HL-60/S4 treated with retinoic acid at 250 ng/mL for 4 days and 3 days (cell line): ENCODE measurements around the gene POFUT2.

Source experiments
- in situ Hi-C: fragments of 300-500 bp; cut with MboI; formaldehyde crosslinking; loops from 2 replicates; pipeline ENCODE4 v1.7.0; 2022; ENCODE audit warnings: low sequenced_read_pairs

The POFUT2 gene

DNA sequence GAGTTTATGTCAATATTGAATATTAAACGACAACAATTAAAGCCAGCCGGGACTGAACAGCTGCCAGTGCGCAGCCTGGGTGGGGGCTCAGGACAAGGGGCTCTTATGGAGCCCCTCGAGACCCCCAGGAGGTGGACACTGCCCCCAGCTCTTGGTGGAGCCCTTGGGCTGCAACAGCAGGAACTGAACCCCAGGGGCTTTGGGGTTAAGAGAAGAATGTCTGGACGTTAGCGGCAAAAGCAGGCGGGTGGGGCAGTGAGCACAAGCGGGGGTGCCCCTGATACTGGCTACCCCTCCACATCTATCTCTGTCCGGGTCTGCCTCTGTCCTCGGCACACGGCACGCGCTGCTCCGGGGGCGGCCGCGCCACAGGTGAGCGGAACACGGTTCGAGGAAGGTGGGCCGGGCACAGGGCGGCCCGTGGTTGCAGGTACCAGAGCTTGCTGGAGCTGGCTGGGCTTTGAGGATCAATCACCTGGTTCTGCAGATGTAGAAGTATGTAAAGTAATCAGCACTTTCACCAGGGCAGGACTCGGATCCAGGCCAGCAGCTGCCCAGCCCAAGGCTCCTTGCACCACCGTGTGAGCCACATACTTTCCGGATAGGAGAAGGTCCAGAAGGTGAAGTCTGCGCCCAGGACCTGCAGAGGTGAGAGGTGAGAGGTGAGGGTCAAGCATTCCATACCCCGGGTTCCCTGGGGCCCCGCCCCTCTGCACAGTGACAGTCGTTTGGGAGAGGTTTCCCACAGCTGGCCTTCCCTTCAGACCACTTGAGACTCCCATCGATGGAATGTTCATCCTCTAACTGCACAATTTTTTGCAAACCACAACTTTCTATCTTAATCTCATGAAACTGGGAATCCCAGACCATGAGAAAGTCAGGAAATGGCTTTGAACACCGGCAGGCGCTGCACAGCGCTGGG, 12.4 kb upstream of the POFUT2 start:
- in situ Hi-C loops = no loop called here

- in situ Hi-C loops = no loop called here
Observed at GRCh38 chr21:45299026-45299863, 11.6 kb upstream of the POFUT2 start.

DNA sequence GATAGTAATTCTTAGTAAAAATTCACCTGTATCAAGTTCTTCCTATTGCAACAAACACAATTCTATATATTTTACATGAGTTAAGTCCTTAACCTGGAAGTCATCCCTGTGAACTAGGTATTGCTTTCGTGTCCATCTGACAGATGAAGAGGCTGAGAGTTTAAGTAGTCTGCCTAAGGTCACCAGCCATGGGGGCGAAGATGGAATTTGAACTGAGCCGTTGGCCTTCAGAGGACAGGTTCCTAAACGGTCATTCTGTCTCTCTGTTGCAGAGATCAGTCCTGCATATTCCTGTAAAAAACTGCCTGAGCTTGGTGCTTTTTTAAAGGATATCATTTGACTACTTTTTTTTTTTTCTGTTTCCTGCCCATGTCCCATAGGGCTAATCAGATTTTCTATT, 10.2 kb upstream of the POFUT2 start:
- in situ Hi-C loops = no loop called here

- in situ Hi-C loops = no loop called here
Observed at GRCh38 chr21:45297329-45297728, 9.6 kb upstream of the POFUT2 start.

DNA sequence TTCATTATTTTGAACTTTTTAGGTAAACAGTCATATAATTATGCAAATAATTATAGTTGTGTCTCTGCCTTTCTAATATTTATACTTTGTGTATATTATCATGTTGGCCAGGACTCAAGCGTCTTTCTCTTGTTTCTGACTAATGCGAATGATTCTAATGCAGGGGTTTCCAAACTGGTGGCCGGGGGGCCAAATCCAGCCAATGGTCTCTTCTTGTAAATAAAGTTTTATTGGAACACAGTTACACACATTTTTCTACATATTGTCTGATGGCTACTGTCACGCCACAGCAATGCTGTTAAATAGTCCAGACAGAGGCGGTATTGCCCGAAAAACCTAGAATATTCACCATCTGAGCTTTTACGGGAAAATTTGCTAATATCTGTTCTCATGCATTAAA, 8.9 kb upstream of the POFUT2 start:
- in situ Hi-C loops = no loop called here

DNA sequence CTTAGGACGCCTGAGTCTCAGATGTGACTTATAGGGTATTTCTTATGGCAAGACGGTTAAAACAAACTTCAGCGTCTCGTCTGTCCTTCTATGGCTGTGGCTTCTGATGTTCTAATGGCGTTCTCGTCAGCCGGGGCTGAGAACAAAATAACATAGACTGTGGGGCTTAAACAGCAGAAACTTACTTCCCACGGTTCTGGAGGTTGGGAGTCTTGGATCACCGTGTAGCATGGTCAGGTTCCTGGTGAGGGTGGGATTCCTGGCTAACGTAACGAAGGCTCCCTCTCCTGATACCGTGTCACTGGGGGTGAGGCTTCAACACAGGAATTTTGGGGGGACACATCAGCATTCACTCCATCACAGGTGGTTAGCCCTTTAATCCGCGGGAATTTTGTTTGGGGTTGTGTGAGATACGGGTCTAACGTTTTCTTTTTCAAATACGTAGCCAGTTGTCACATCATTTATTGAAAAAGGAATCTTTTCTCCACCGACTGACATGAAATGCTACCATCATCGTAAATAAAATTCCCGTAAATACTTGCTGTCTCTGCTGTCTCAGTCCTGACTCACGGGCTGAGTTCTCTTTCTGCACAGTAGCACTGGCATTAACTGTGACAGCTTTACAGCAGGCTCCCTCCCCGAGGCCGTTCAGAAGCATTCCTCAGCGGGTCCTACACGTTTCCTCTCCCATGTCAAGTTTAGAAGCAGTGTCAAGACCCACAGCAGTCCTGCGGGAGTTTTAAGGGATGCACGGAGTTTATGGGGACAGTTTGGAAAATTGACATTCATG, 8.1 kb upstream of the POFUT2 start:
- in situ Hi-C loops = no loop called here

GRCh38 chr21:45294509-45295291, 7.0 kb upstream of the POFUT2 start:
- in situ Hi-C loops = no loop called here

GRCh38 chr21:45293726-45294401, 6.2 kb upstream of the POFUT2 start:
- in situ Hi-C loops = no loop called here

- in situ Hi-C loops = no loop called here
Observed at GRCh38 chr21:45293220-45293725, 5.6 kb upstream of the POFUT2 start.

DNA sequence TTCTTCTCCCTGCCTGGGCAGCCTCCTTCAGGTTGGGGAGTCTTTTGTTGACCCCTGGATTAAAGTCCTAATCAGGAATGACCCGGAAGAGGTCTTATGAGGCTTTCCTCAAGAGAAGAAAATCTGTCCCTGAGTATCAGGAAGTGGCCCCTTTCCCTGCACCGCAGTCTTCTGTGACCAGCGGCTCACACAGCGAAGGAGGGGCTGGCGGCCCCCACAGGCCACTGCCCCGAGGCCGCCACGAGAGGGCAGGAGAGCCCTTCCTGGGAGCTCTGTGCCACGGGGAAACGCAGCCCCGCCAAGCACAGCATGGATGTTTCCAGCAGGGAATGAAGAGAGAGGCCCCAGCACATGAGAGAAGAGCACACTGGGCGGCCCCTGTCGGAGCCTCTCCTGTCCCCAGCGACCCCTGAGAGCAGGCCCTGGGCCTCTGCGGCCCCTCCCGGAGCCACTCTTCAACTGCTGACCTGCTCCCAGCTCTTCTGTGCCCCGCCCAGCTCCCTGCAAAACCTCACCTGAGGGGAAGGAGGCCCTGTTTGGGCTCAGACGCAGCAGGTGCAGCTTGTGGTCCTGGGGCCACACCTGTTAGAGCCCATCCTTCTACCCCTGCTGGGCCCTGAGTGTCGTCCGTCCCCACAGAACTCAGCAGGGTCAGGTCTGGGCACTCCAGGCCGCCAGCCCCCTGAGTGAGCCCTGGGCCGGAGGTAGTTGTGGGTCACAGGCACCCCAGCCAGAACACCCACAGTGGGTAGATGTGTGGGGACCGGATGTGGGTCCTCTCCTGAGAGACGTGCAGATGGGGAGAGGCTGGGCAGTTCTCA, 4.9 kb upstream of the POFUT2 start:
- in situ Hi-C loops = no loop called here

GRCh38 chr21:45291613-45292398, 4.1 kb upstream of the POFUT2 start:
- in situ Hi-C loops = no loop called here

GRCh38 chr21:45290948-45291612, 3.4 kb upstream of the POFUT2 start:
- in situ Hi-C loops = no loop called here

- in situ Hi-C loops = no loop called here
Observed at GRCh38 chr21:45289655-45290515, 2.2 kb upstream of the POFUT2 start.

GRCh38 chr21:45289134-45289533, 1.4 kb upstream of the POFUT2 start:
- in situ Hi-C loops = no loop called here

DNA sequence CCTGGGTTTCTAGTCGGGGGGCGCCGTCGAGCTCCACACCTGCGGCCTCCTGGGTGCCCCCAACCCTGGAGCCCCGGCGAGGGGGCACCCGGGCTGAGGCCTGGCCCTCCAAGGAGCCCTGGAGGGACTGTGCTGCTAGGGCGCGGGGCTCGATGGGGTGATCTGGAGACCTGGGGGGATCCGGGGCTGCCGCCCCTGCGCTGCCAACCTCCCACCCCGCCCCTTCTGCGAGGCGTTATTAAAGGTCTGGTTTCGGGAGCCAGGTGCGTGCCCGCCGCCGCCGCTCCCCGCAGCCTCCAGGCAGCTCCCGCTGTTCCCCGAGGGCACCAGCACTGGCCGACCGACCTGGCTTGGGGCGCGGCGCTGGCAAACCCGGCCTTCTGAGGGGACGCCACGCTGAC, 746 bp upstream of the POFUT2 start:
- in situ Hi-C loops = no loop called here

DNA sequence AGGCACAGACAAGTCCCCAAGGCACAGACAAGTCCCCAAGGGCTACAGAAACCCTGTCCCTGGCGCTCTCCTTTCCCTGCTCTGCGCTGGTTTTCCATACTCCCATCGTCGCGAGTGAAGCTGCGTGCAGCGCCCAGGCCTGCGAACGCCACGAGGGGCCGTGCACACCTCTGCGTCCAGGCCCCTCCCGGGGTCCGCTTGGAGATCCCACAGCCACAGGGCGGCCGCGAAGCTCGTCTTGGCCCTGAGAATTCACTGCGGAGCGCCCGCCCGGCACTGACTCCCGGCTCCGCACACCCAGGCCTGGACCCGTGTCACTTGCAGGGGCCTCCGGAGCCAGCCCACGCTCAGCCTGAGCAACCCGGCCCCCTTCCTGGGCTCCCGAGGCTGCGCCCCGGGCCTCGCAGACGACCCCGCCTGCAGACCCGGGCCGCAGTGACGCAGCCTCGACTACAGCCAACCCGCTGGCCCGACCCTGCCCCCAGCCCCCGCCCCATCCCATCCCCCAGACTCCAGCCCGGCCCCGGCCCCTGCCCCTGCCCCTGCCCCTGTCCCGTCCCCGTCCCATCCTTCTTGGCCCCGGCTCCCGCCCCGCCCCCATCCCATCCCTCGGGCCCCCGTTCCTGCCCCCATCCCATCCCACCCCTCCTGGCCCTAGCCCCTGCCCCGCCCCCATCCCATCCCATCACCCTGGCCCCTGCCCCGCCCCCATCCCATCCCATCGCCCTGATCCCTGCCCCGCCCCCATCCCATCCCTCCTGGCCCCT, 841 bp downstream of the POFUT2 start:
- in situ Hi-C loops = no loop called here
